ENCODE data around the gene ZSCAN18.

DNA sequence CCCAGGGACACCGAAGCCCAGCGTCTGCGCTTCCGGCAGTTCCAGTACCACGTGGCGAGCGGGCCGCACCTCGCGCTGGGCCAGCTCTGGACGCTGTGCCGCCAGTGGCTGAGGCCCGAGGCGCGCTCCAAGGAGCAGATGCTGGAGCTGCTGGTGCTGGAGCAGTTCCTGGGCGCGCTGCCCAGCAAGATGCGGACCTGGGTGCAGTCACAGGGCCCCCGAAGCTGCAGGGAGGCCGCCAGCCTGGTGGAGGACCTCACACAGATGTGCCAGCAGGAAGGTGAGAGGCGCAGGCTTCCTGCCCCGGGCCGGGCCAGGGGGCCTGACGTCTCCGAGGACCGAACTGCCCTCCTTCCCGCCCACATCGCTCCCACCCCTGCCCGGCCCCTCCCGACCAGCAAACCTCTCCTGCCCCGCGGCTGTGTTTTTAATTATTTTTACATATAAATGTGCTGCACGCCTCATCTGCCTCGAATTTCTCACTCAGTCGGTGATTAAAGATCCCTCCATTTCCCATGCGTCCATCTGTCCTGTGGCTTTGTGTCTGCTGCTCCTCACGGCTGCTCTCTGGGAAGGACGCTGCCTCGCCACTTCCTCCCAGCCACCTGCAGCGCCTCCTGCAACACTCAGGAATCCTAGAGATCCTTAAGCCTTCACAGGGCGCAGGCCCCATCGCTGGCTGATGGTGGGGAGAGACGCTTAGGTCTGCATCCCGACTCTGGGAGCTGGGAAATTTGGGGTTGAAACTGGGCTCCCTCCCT lies 59.9 kb downstream of the ZSCAN18 start:
- TF ChIP-seq, protein P1, sequence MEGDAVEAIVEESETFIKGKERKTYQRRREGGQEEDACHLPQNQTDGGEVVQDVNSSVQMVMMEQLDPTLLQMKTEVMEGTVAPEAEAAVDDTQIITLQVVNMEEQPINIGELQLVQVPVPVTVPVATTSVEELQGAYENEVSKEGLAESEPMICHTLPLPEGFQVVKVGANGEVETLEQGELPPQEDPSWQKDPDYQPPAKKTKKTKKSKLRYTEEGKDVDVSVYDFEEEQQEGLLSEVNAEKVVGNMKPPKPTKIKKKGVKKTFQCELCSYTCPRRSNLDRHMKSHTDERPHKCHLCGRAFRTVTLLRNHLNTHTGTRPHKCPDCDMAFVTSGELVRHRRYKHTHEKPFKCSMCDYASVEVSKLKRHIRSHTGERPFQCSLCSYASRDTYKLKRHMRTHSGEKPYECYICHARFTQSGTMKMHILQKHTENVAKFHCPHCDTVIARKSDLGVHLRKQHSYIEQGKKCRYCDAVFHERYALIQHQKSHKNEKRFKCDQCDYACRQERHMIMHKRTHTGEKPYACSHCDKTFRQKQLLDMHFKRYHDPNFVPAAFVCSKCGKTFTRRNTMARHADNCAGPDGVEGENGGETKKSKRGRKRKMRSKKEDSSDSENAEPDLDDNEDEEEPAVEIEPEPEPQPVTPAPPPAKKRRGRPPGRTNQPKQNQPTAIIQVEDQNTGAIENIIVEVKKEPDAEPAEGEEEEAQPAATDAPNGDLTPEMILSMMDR (IDR thresholded peaks at IDR 0.05), result no peak
- TF ChIP-seq POLR2A (IDR thresholded peaks at IDR 0.05), result no peak
